Measurements from ENCODE around the gene CDK7.

CDK7 gene

DNA sequence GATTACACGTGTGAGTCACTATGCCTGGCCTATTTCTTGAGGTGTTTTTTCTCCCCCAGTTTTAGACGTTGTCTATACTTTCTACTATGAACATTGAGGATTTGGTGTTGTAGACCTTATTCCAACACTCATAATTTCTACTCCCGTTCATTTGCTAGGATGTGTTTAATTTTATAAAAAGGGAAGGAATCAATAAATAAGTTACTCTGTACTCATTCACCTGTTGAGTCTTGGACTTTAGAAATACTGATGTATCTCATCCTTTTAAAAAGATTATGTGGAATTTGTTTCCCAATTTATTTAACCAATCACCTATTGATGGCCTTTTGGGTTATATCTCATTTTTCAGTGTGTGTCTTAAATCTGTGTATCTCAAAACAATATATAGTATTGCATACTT lies 3.2 kb downstream of the CDK7 start:
- TF ChIP-seq, protein P1, sequence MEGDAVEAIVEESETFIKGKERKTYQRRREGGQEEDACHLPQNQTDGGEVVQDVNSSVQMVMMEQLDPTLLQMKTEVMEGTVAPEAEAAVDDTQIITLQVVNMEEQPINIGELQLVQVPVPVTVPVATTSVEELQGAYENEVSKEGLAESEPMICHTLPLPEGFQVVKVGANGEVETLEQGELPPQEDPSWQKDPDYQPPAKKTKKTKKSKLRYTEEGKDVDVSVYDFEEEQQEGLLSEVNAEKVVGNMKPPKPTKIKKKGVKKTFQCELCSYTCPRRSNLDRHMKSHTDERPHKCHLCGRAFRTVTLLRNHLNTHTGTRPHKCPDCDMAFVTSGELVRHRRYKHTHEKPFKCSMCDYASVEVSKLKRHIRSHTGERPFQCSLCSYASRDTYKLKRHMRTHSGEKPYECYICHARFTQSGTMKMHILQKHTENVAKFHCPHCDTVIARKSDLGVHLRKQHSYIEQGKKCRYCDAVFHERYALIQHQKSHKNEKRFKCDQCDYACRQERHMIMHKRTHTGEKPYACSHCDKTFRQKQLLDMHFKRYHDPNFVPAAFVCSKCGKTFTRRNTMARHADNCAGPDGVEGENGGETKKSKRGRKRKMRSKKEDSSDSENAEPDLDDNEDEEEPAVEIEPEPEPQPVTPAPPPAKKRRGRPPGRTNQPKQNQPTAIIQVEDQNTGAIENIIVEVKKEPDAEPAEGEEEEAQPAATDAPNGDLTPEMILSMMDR (IDR thresholded peaks at IDR 0.05; ENCODE audit: control insufficient read depth, insufficient read depth, low read depth, low read length, missing control alignments): no peak
- H3K4me3 ChIP-seq (ENCODE audit: control insufficient read depth, low read depth, low read length): no peak overlapping the region
- no peak for DNase-seq (ENCODE audit: low read depth)

DNA sequence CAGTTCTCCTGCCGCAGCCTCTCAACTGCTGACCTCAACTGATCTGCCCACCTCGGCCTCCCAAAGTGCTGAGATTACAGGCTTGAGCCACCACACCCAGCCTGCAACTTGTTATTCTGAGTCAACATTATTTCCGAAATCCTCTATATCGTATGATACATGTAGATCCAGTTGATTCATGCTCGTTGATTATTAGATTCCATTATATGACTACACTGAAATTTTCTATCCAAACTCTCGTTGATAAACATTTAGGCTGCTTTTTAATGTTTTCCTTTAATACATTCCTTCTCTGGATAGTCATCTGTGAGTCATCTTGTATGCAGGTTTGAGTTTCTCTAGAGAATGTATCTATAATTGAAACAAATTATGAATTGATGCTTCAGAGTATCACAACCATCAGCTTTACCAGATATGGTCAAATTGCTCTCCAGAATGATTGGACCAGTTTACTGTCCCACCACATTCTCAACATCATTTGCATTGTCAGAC lies 4.1 kb downstream of the CDK7 start:
- peak; percentile 40 for DNase-seq (ENCODE audit: low read depth)
- no peak overlapping the region for H3K4me3 ChIP-seq (ENCODE audit: control insufficient read depth, low read depth, low read length)
- TF ChIP-seq, protein P1 (IDR thresholded peaks at IDR 0.05; ENCODE audit: control insufficient read depth, insufficient read depth, low read depth, low read length, missing control alignments): no peak

DNA sequence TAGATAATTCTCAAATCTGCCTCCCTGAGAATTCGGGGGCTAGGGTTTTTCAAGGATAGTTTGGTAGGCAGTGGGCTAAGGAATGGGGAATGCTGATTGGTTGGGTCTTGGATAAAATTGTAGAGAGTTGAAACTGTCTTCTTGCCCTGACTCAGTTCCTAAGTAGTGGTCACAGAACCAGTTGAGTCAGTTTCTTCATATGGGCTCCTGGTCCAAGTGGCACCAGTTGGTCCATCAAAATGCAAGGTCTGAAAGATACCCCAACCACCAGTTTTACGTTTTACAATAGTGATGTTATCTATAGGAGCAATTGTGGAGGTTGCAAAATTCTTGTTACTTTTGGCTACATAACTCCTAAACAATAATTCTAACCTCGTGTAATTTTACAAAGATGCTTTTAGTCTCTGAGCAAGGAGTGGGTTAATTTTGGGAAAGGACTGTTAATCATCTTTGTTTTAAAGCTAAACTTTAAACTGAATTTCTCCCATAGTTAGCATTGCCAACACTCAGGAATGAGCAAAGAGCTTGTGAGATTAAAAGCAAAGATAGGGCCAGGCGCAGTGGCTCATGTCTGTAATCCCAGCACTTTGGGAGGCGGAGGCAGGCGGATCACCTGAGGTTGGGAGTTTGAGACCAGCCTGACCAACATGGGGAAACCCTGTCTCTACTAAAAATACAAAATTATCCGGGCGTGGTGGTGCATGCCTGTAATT lies 7.7 kb downstream of the CDK7 start:
- H3K4me3 ChIP-seq (ENCODE audit: control insufficient read depth, low read depth, low read length): no peak overlapping the region
- no peak for DNase-seq (ENCODE audit: low read depth)
- TF ChIP-seq, protein P1 (IDR thresholded peaks at IDR 0.05; ENCODE audit: control insufficient read depth, insufficient read depth, low read depth, low read length, missing control alignments): no peak

DNA sequence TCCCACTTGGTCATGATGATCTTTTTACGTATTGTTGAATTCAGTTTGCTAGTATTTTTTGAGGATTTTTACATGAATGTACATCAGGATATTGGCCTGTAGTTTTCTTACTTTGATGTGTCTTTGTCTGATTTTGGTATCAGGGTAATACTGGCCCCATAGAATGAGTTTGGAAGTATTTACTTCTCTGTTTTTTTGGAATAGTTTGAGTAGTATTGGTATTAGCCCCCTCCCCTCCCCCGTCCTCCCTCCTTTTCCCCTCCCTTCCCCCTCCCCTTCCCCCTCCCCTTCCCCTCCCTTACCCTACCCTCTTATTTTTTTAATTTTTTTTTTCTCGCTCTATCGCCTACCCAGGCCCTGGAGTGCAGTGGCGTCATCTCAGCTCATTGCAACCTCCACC lies 10.3 kb downstream of the CDK7 start:
- H3K4me3 ChIP-seq (ENCODE audit: control insufficient read depth, low read depth, low read length): no peak overlapping the region
- TF ChIP-seq, protein P1 (IDR thresholded peaks at IDR 0.05; ENCODE audit: control insufficient read depth, insufficient read depth, low read depth, low read length, missing control alignments): no peak
- no peak for DNase-seq (ENCODE audit: low read depth)

DNA sequence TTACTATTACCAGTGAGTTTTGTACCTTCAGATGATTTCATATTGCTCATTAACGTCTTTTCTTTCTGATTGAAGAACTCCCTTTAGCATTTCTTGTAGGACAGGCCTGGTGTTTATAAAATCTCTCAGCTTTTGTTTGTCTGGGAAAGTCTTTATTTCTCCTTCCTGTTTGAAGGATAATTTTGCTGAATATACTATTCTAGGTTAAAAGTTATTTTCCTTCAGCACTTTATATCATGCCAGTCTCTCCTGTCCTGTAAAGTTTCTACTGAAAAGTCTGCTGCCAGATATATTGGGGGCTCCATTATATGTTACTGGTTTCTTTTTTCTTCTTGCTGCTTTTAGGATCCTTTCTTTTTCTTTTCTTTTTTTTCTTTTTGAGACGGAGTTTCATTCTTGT lies 13.3 kb downstream of the CDK7 start:
- TF ChIP-seq, protein P1 (IDR thresholded peaks at IDR 0.05; ENCODE audit: control insufficient read depth, insufficient read depth, low read depth, low read length, missing control alignments): no peak
- no peak overlapping the region for H3K4me3 ChIP-seq (ENCODE audit: control insufficient read depth, low read depth, low read length)
- DNase-seq (ENCODE audit: low read depth): no peak

DNA sequence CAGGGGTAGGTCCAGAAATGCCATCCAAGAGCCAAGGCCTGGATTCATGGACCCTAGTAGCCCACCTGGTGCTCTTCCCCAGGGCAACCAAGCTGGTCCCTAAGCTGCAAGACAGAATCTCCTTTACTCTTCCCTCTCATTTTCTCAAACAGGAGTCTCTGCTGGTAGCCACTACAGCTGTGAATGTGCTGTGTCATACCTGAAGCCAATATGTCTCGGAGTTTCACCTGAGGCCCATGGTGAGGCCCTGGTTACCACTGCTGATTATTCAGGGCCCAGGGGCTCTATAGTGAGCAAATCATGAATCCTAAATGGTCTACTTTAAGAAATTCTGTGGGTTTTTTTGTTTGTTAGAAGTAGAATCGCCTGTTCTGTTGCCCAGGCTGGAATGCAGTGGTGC lies 15.9 kb downstream of the CDK7 start:
- DNase-seq (ENCODE audit: low read depth): no peak
- no peak overlapping the region for H3K4me3 ChIP-seq (ENCODE audit: control insufficient read depth, low read depth, low read length)
- TF ChIP-seq, protein P1 (IDR thresholded peaks at IDR 0.05; ENCODE audit: control insufficient read depth, insufficient read depth, low read depth, low read length, missing control alignments): no peak

All from AG09309 (cell line).